A673 (cell line): ENCODE data around the gene C1orf167. TPM values are rescaled to one million over a fixed set of nuclear protein-coding genes. Genes with fewer than 3 reads are reported as not detected.

ENCODE experiments used
- BruUV-seq: library from RNA; stranded (reverse); fragments of 400-500 nt; replicated peaks from 2 replicates; lab custom pipeline; 2021; lab: Mats Ljungman, UMichigan
- CTCF ChIA-PET: fragments of 300-600 bp; sonication (Branson Sonifier 250); formaldehyde crosslinking; loops from one replicate; lab custom pipeline; 2022; ENCODE audit warnings: antibody characterized with exemption; lab: Charles Lee
- POLR2A ChIA-PET: fragments of 300-600 bp; sonication (Branson Sonifier 250); formaldehyde crosslinking; loops from one replicate; lab custom pipeline; 2022; ENCODE audit warnings: antibody characterized with exemption; ENCODE audit not compliant: low non-redundant PET; lab: Charles Lee
- DNase-seq: peaks from one replicate; pipeline ENCODE4 v3.0.0-alpha.2; 2015; ENCODE audit warnings: low spot score
- H3K27ac ChIP-seq: fragments of 200-600 bp; sonication (generic); 2 replicates; pipeline ENCODE4 v1.5.1; 2016; ENCODE audit warnings: mixed run types, low read depth, mild to moderate bottlenecking, mixed read lengths, antibody characterized with exemption, low read length; ENCODE audit not compliant: poor library complexity, severe bottlenecking
- H3K27me3 ChIP-seq: fragments of 200-600 bp; sonication (generic); replicated peaks from 2 replicates; pipeline ENCODE4 v1.6.1; 2017; ENCODE audit warnings: mixed run types, low read depth, mild to moderate bottlenecking, mixed read lengths, antibody characterized with exemption, low read length; ENCODE audit not compliant: insufficient read depth, poor library complexity
- H3K36me3 ChIP-seq: fragments of 200-600 bp; sonication (generic); 2 replicates; pipeline ENCODE4 v1.6.1; 2016; ENCODE audit warnings: mixed run types, mild to moderate bottlenecking, mixed read lengths, antibody characterized with exemption, low read length; ENCODE audit not compliant: insufficient read depth, poor library complexity, severe bottlenecking
- H3K4me1 ChIP-seq: fragments of 200-600 bp; sonication (generic); 2 replicates; pipeline ENCODE4 v1.6.1; 2017; ENCODE audit warnings: mixed run types, mild to moderate bottlenecking, mixed read lengths, antibody characterized with exemption, low read length; ENCODE audit not compliant: insufficient read depth, poor library complexity, severe bottlenecking
- H3K4me3 ChIP-seq: fragments of 200-600 bp; sonication (generic); 2 replicates; pipeline ENCODE4 v1.5.1; 2016; ENCODE audit warnings: low read depth, mixed run types, mild to moderate bottlenecking, mixed read lengths, low read length; ENCODE audit not compliant: poor library complexity, severe bottlenecking
- H3K9me3 ChIP-seq: fragments of 200-600 bp; sonication (generic); 2 replicates; pipeline ENCODE4 v1.6.1; 2016; ENCODE audit warnings: mixed run types, low read depth, mild to moderate bottlenecking, mixed read lengths, antibody characterized with exemption, low read length; ENCODE audit not compliant: poor library complexity, severe bottlenecking
- EZH2 ChIP-seq: fragments of 200-600 bp; sonication (generic); IDR thresholded peaks from 2 replicates; pipeline ENCODE4 v1.6.1; 2017; ENCODE audit warnings: borderline replicate concordance, low read depth, mild to moderate bottlenecking, mixed read lengths, antibody characterized with exemption, low read length; ENCODE audit not compliant: poor library complexity, severe bottlenecking
- intact Hi-C: fragments of 100-400 bp; cut with micrococcal nuclease; formaldehyde crosslinking; loops from one replicate; pipeline ENCODE4 v1.10.0; 2022; ENCODE audit not compliant: unreplicated experiment
- total RNA-seq: library from RNA; stranded (reverse); gene quantifications from 2 replicates; pipeline ENCODE4 v1.2.3, GENCODE V29; 2021
- TF ChIP-seq, protein P1 (sequence below): fragments of 300-800, 200-600 bp; sonication (generic); conservative IDR thresholded peaks from 2 replicates; pipeline ENCODE4 v1.5.1; 2017; ENCODE audit warnings: low read depth, mild to moderate bottlenecking, antibody characterized with exemption, low read length, moderate library complexity, mixed read lengths

The C1orf167 gene
- total RNA-seq, 1 experiment from 2014 or later = not detected

DNA sequence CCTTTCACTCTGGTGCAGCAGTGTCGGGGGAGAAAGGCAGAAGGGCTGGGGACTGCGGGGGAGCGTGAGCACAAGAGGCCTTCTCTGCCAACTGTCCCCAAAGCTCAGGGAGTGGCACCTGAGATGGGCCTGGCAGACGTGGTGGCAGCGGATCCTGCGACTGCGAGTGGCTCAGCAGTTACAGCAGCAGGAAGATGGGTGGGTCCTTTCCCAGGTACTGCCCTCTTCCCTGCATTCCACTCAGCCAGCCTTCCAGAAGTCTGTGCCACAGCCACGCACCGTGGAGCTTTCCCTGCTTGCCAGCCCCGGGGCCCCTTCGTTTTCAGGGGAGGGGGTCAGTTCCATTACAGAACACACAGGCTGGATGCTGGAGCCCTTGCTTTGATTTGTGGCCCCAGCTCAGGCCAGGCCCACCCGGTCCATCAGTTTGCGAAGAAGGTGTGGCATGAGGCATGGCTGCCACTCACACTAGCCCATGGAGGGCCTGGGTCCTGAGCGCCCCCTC lies 26.6 kb downstream of the C1orf167 start:
- no TSS peak for BruUV-seq
- TF ChIP-seq, protein P1, sequence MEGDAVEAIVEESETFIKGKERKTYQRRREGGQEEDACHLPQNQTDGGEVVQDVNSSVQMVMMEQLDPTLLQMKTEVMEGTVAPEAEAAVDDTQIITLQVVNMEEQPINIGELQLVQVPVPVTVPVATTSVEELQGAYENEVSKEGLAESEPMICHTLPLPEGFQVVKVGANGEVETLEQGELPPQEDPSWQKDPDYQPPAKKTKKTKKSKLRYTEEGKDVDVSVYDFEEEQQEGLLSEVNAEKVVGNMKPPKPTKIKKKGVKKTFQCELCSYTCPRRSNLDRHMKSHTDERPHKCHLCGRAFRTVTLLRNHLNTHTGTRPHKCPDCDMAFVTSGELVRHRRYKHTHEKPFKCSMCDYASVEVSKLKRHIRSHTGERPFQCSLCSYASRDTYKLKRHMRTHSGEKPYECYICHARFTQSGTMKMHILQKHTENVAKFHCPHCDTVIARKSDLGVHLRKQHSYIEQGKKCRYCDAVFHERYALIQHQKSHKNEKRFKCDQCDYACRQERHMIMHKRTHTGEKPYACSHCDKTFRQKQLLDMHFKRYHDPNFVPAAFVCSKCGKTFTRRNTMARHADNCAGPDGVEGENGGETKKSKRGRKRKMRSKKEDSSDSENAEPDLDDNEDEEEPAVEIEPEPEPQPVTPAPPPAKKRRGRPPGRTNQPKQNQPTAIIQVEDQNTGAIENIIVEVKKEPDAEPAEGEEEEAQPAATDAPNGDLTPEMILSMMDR = no peak
- TF ChIP-seq EZH2 = no peak
- H3K36me3 ChIP-seq = no peaks in the 10 kb centered on the region
- intact Hi-C loops = no loop called here
- no peak for DNase-seq
- no peaks in the 10 kb centered on the region for H3K9me3 ChIP-seq
- POLR2A ChIA-PET = no interaction called here
- no peaks in the 10 kb centered on the region for H3K4me1 ChIP-seq
- H3K4me3 ChIP-seq = no peak overlapping the region
- no peak overlapping the region for H3K27ac ChIP-seq
- CTCF ChIA-PET = no interaction called here
- no peaks in the 10 kb centered on the region for H3K27me3 ChIP-seq

DNA sequence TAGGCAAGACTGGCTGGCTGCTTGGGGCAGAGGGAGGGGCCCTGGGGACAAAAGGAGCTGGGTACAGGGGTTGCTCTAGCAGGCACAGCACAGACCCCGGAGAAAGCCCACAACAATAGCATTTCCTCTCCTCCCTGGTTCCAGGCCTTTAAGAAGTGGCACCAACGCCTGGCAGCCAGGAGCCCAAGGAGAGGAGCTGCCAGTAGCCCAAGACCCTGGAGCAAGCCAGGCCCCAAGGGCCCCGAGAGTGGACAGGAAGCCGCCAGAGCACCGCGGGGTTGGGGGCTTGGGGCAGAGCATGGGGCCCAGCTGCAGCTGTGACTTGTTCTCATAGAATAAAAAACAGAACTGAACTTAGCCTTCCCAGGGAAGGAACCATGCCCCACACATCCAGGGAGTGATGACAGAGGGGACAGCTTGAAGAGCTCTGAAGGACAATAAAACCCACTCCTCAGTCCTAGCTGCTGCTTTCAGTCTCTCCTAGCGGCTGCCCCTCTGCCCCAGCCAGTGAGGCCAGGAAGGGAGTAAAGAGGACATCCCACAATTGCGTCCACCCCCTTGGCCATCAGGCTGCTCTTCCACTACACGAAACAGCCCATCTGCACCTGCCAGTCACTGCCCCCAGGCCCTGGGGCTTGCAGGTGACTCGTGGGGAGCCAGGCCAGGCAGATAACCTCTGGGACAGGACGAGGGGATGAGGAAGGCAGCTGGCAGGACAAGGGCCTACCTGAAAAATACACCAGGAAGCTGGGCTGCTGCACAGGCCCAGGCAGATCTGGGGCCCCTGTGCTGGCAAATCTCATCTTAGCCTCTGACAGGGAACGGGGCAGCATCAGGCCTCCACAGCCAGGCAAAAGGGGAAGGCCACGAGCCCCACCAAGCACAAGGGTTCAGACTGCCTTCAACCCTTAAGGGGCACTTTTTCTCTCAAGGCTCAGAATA lies 27.4 kb downstream of the C1orf167 start:
- Histone ChIP-seq H3K27ac (no peak overlapping the region), H3K27me3 (no peaks in the 10 kb centered on the region), H3K36me3 (peaks cover 5% of the 10 kb centered on the region), H3K4me1 (no peaks in the 10 kb centered on the region), H3K4me3 (no peak overlapping the region), H3K9me3 (no peaks in the 10 kb centered on the region)
- no peak for DNase-seq
- TF ChIP-seq EZH2 = no peak
- TF ChIP-seq, protein P1 = no peak
- CTCF ChIA-PET = no interaction called here
- no TSS peak for BruUV-seq
- POLR2A ChIA-PET = no interaction called here
- intact Hi-C loops = no loop called here

DNA sequence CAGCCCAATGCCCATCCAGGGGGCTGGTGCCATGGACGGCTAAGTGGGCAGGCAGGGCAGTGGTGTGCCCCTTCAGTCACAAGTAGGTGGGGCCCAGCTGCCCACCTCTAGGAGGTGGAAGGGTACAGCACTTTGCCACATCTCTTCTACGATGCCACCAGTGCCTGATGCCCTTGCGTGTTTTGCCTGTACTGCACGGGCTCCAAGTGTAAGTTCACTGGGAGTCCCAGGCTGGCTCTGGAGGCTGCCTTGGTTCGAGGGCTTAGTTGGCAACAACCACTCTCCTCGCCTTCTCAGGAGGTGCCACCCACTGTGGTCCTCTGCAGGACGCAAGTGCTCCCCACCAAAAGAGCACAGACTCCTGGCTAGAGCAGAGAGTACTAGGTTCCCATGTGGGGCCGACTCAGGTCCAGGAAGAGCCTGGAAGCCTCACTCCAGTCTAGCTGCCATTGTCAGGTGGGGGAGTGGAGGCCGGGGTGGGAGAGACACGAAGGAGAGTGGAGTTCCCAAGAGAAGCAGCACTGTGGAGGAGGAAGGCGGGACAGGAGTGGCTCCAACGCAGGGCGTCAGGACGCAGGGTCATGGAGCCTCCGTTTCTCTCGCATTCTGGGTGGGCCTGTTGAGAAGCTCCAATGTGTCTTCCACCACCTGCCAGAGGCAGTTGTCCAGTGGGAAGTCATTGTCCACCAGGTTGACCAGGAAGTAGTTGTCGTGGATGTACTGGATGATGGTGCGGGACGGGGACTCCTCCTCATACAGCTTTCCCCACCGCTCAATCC lies 28.3 kb downstream of the C1orf167 start:
- Histone ChIP-seq H3K27me3 (no peaks in the 10 kb centered on the region), H3K9me3 (no peaks in the 10 kb centered on the region), H3K4me1 (no peaks in the 10 kb centered on the region), H3K27ac (no peak overlapping the region), H3K4me3 (no peak overlapping the region), H3K36me3 (peaks cover 14% of the 10 kb centered on the region)
- no TSS peak for BruUV-seq
- CTCF ChIA-PET = no interaction called here
- DNase-seq = no peak
- intact Hi-C loops = no loop called here
- TF ChIP-seq, protein P1 = no peak
- TF ChIP-seq EZH2 = no peak
- POLR2A ChIA-PET = no interaction called here
